ENCODE results near the gene THAP8.

GRCh38 chr19:35990156-35990555, 63.9 kb downstream of the THAP8 start:
- TF ChIP-seq, protein P1, sequence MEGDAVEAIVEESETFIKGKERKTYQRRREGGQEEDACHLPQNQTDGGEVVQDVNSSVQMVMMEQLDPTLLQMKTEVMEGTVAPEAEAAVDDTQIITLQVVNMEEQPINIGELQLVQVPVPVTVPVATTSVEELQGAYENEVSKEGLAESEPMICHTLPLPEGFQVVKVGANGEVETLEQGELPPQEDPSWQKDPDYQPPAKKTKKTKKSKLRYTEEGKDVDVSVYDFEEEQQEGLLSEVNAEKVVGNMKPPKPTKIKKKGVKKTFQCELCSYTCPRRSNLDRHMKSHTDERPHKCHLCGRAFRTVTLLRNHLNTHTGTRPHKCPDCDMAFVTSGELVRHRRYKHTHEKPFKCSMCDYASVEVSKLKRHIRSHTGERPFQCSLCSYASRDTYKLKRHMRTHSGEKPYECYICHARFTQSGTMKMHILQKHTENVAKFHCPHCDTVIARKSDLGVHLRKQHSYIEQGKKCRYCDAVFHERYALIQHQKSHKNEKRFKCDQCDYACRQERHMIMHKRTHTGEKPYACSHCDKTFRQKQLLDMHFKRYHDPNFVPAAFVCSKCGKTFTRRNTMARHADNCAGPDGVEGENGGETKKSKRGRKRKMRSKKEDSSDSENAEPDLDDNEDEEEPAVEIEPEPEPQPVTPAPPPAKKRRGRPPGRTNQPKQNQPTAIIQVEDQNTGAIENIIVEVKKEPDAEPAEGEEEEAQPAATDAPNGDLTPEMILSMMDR (IDR thresholded peaks at IDR 0.05): no peak
- no peak for TF ChIP-seq POLR2A (IDR thresholded peaks at IDR 0.05)
